Keratinocyte (primary cell): ENCODE measurements around the gene NCCRP1. TPM values are rescaled to one million over a fixed set of nuclear protein-coding genes. Genes with fewer than 3 reads are reported as not detected.

ENCODE experiments used
- DNase-seq: peaks from one replicate; pipeline ENCODE4 v3.0.0-alpha.2; 2011; ENCODE audit warnings: low read depth, missing footprints, low spot score
- FAIRE-seq: peaks from 2 replicates; lab custom pipeline; 2011; peaks lifted over from hg19 to GRCh38; lab: Jason Lieb, UNC
- H2AFZ ChIP-seq: 2 replicates; pipeline ENCODE4 v1.6.0; 2012; ENCODE audit warnings: low read length, control low read depth, inconsistent platforms; ENCODE audit not compliant: control insufficient read depth
- H3K27ac ChIP-seq: 2 replicates; pipeline ENCODE4 v1.5.1; 2011; ENCODE audit warnings: low read length; ENCODE audit not compliant: control insufficient read depth, insufficient read depth
- H3K27me3 ChIP-seq: 3 replicates; pipeline ENCODE4 v1.6.0; 2011; ENCODE audit warnings: low read length; ENCODE audit not compliant: control insufficient read depth, insufficient read depth; ENCODE audit errors: extremely low read depth
- H3K36me3 ChIP-seq, 2 experiments: 2 replicates in 1 of 2; 3 replicates in 1 of 2; pipeline ENCODE4 v1.5.1; 2011; ENCODE audit warnings: low read length in 2 of 2, mild to moderate bottlenecking in 1 of 2; ENCODE audit not compliant: control insufficient read depth in 2 of 2, insufficient read depth in 2 of 2; ENCODE audit errors: extremely low read depth in 1 of 2
- H3K4me1 ChIP-seq: 3 replicates; pipeline ENCODE4 v1.5.1; 2011; ENCODE audit warnings: low read length; ENCODE audit not compliant: control insufficient read depth, insufficient read depth; ENCODE audit errors: extremely low read depth
- H3K4me2 ChIP-seq: 3 replicates; pipeline ENCODE4 v1.6.0; 2011; ENCODE audit warnings: low read depth, low read length; ENCODE audit not compliant: control insufficient read depth, insufficient read depth; ENCODE audit errors: extremely low read depth
- H3K4me3 ChIP-seq, 3 experiments: fragments of 200-600 bp in 1 of 3; sonication (generic) in 1 of 3; 2 replicates in 2 of 3; 3 replicates in 1 of 3; pipeline ENCODE4 v1.5.1; 2011 to 2016; ENCODE audit warnings: low read length in 3 of 3, mild to moderate bottlenecking in 3 of 3, control low read depth in 2 of 3, inconsistent platforms in 1 of 3, low read depth in 1 of 3, mixed read lengths in 1 of 3, mixed run types in 1 of 3, moderate library complexity in 1 of 3; ENCODE audit not compliant: control insufficient read depth in 2 of 3, insufficient read depth in 2 of 3; ENCODE audit errors: extremely low read depth in 1 of 3
- H3K79me2 ChIP-seq: 2 replicates; pipeline ENCODE4 v1.6.0; 2012; ENCODE audit warnings: low read length; ENCODE audit not compliant: control insufficient read depth, insufficient read depth
- H3K9ac ChIP-seq: 3 replicates; pipeline ENCODE4 v1.6.0; 2011; ENCODE audit warnings: low read length; ENCODE audit not compliant: control insufficient read depth, insufficient read depth; ENCODE audit errors: extremely low read depth
- H3K9me1 ChIP-seq: 3 replicates; pipeline ENCODE4 v1.6.0; 2011; ENCODE audit warnings: low read length; ENCODE audit not compliant: control insufficient read depth, insufficient read depth; ENCODE audit errors: extremely low read depth
- H3K9me3 ChIP-seq: 2 replicates; pipeline ENCODE4 v1.5.1; 2012; ENCODE audit warnings: low read depth, low read length; ENCODE audit not compliant: control insufficient read depth
- H4K20me1 ChIP-seq: 3 replicates; pipeline ENCODE4 v1.6.0; 2011; ENCODE audit warnings: low read length; ENCODE audit not compliant: control insufficient read depth, insufficient read depth; ENCODE audit errors: extremely low read depth
- EZH2 ChIP-seq: IDR thresholded peaks from one replicate; pipeline ENCODE4 v1.6.1; 2012; ENCODE audit warnings: inconsistent platforms, mild to moderate bottlenecking, low read length, moderate library complexity
- dilution Hi-C: fragments of 300-500 bp; cut with MboI; formaldehyde crosslinking; loops from one replicate; pipeline ENCODE4 v1.7.0; 2020; ENCODE audit warnings: low sequenced_read_pairs; ENCODE audit not compliant: extremely low pct_ligation_motif_present
- polyA plus RNA-seq, 5 experiments: library from polyadenylated mRNA; depleted of rRNA in 3 of 5; stranded (reverse) in 3 of 5; stranded (forward) in 1 of 5; unstranded in 1 of 5; fragments of >200 nt; gene quantifications; 1 replicate in 1 of 5; 2 replicates in 3 of 5; 3 replicates in 1 of 5; pipeline versions ENCODE4 v1.2.1 to v1.2.3, GENCODE V29; 2011 to 2012; ENCODE audit warnings: missing spikeins in 2 of 5, low read depth in 1 of 5, low replicate concordance in 1 of 5
- TF ChIP-seq, protein P1 (sequence below), 3 experiments: IDR thresholded peaks in 1 of 3; conservative IDR thresholded peaks in 1 of 3; optimal IDR thresholded peaks in 1 of 3; 2 replicates in 2 of 3; 3 replicates in 1 of 3; pipeline versions ENCODE3 to v1.5.1; 2011; ENCODE audit warnings: low read length in 3 of 3, mild to moderate bottlenecking in 3 of 3, moderate library complexity in 2 of 3, control low read depth in 1 of 3, inconsistent platforms in 1 of 3; ENCODE audit not compliant: insufficient read depth in 2 of 3; ENCODE audit errors: extremely low read depth in 1 of 3

NCCRP1 gene
- polyA plus RNA-seq, 1 donor (not counting 4 experiments of a cell fraction or from before 2014, with no cell fraction given), result 2.3 TPM

DNA sequence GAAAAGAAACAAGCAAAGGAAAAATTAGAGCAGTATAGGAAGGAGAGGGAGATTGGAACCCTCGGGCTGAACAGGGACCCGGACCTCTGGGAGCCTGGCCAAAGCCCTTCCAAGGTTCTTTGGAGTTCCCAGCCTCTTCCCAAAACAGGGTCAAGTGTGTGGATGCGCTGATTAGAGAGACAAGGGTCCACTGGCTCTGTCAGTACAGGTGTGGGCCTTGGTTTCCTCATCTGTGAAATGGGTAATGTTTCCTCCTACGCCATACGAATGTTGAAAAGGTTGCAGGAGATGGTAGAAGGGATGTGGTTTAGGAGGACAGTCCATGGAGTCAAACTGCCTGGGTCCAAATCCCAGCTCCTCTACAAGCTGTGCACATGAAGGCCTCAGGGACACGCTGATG is 9.4 kb downstream of the NCCRP1 start:
- Histone ChIP-seq H3K9me3 (no peaks in the 10 kb centered on the region), H3K27me3 (peaks cover 29% of the 10 kb centered on the region), H2AFZ (no peak overlapping the region), H3K4me2 (no peak overlapping the region), H3K79me2 (no peaks in the 10 kb centered on the region), H3K9me1 (no peaks in the 10 kb centered on the region), H3K36me3 (no peaks in the 10 kb centered on the region), H3K4me1 (no peaks in the 10 kb centered on the region), H3K27ac (no peak overlapping the region), H4K20me1 (no peaks in the 10 kb centered on the region), H3K4me3 (no peak overlapping the region), H3K9ac (no peak overlapping the region)
- dilution Hi-C loops, result no loop called here
- TF ChIP-seq, protein P1, sequence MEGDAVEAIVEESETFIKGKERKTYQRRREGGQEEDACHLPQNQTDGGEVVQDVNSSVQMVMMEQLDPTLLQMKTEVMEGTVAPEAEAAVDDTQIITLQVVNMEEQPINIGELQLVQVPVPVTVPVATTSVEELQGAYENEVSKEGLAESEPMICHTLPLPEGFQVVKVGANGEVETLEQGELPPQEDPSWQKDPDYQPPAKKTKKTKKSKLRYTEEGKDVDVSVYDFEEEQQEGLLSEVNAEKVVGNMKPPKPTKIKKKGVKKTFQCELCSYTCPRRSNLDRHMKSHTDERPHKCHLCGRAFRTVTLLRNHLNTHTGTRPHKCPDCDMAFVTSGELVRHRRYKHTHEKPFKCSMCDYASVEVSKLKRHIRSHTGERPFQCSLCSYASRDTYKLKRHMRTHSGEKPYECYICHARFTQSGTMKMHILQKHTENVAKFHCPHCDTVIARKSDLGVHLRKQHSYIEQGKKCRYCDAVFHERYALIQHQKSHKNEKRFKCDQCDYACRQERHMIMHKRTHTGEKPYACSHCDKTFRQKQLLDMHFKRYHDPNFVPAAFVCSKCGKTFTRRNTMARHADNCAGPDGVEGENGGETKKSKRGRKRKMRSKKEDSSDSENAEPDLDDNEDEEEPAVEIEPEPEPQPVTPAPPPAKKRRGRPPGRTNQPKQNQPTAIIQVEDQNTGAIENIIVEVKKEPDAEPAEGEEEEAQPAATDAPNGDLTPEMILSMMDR (optimal IDR thresholded peaks at IDR 0.05 in 1 of 3, IDR thresholded peaks at IDR 0.05 in 1 of 3, conservative IDR thresholded peaks at IDR 0.05 in 1 of 3; ENCODE audit: extremely low read depth in 1 of 3, insufficient read depth in 2 of 3, low read length in 3 of 3), result no peak
- FAIRE-seq, result no peak
- DNase-seq, result no peak

DNA sequence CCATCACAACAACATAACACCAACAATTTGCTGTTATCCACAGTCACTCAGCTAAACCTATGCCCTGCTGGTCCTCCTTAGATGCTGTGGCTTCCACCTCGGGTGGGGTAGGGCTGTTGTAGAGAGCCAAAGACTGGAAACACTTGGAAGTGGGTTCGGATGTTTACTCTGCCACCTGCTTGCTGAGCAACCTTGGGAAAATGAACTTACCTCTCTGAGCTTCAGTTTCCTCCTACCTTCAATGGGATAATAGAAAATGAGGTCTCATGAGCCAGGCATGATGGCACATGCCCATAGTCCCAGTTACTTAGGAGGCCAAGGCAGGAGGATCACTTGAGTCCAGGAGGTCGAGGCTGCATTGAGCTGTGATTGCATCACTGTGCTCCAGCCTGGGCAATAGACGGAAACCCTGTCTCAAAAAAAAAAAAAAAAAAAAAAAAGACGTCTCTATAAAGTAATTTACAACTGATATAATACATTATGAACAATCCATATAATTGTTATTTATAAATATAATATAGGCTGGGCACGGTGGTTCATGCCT is 10.6 kb downstream of the NCCRP1 start:
- dilution Hi-C loops, result no loop called here
- DNase-seq (no peak), FAIRE-seq (no peak)
- Histone ChIP-seq H3K36me3 (no peaks in the 10 kb centered on the region), H3K4me3 (no peak overlapping the region), H2AFZ (no peak overlapping the region), H3K27ac (no peak overlapping the region), H3K4me2 (no peak overlapping the region), H3K4me1 (no peaks in the 10 kb centered on the region), H3K79me2 (no peaks in the 10 kb centered on the region), H3K27me3 (peaks cover 29% of the 10 kb centered on the region), H4K20me1 (no peaks in the 10 kb centered on the region), H3K9me1 (no peaks in the 10 kb centered on the region), H3K9ac (no peak overlapping the region), H3K9me3 (no peaks in the 10 kb centered on the region)
- TF ChIP-seq, protein P1 (optimal IDR thresholded peaks at IDR 0.05 in 1 of 3, IDR thresholded peaks at IDR 0.05 in 1 of 3, conservative IDR thresholded peaks at IDR 0.05 in 1 of 3; ENCODE audit: extremely low read depth in 1 of 3, insufficient read depth in 2 of 3, low read length in 3 of 3), result no peak
- TF ChIP-seq EZH2, result no peak
